Stimulated activated naive CD8-positive, alpha-beta T cell treated with anti-CD3 and anti-CD28 coated beads, Interleukin-15, Interleukin-2, amounts not matched to agents 100 U/mL and 50 U/mL, for 24 hours (primary cell): ENCODE data around the gene GRM5.
"Not testable (repeated sequence)": the region's sequence is repeated elsewhere in the genome, so short reads cannot be mapped to it uniquely, and the experiment has no call there.

Experiments
- ATAC-seq: fragments of 150-1000 bp; cut with Tn5 transposase; one replicate; pipeline ENCODE4 v1.10.0; 2021
- DNase-seq: peaks from one replicate; pipeline ENCODE4 v3.0.0; 2021

Gene GRM5

DNA sequence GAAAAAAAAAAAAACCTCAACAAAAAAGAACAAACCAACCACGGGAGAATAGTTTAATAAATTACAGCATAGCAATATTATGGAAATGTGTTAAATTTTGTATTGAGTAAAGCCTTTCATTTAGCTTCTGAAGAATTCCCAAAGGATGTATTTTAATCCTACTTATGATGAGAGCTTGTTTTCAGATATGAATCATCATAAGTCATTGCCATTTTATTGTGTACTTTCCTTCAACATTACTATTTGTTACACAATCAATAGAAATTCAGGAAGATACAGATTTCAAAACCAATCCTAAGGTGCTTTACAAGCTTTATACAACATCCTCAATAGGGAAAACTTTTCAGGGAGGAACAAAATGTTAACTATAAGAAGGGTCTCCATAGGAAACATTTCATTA lies 527.7 kb downstream of the GRM5 start:
- DNase-seq = no peak
- no peak for ATAC-seq

GRCh38 chr11:88537613-88538012 lies 528.2 kb downstream of the GRM5 start:
- no peak for ATAC-seq
- DNase-seq = no peak

GRCh38 chr11:88536616-88537265 lies 529.0 kb downstream of the GRM5 start:
- DNase-seq = no peak
- ATAC-seq = no peak

DNA sequence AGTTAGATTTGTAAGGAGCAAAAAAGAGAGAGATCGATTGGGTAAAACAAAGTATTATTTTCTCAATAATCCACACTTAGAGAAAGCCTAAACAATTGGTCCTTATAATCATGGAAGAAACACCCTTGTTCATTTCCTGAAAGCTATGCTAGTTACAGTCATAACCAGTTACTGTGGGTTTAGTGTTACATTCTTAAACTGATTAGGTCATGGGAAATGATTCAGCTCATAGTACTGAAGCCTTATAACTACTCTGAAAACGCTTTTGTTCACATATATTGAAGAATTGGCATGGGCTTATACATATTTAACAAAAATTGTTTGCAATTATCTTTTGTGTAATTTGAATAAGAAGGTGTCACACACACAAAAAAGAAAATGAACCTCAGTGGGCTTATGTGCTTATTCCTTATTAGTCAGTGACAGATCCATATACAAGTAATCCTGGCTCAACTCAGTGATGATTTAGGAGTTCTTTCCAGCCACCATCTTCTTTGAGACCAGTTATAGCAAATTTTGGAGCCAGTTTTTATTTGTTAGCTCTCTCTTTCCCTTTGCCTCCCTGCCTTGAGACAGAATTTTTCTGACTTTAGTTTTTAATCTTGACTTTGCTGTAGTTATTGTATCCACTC lies 529.8 kb downstream of the GRM5 start:
- peak; percentile 92 for ATAC-seq
- no peak for DNase-seq

GRCh38 chr11:88535266-88535665 lies 530.5 kb downstream of the GRM5 start:
- ATAC-seq (no peak), DNase-seq (no peak)

- ATAC-seq = not testable (repeated sequence)
Measured at GRCh38 chr11:88534706-88535105, 531.1 kb downstream of the GRM5 start.

DNA sequence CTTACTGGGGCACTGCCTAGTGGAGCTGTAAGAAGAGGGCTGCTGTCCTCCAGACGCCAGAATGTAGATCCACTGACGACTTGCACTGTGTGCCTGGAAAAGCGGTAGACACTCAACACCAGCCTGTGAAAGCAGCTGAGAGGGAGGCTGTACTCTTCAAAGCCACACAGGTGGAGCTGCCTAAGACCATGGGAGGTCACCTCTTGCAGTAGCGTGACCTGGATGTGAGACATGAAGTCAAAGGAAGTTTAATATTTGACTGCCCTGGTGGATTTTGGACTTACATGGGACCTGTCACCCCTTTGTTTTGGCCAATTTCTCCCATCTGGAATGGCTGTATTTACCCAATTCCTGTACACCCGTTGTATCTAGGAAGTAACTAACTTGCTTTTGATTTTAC lies 531.6 kb downstream of the GRM5 start:
- no peak for ATAC-seq
- DNase-seq = no peak

More at GRCh38 chr11:88534706-88535105, 531.1 kb downstream of the GRM5 start:
- not testable (repeated sequence) for DNase-seq

- no peak for ATAC-seq
Measured at GRCh38 chr11:88533001-88533400, 532.8 kb downstream of the GRM5 start.

DNA sequence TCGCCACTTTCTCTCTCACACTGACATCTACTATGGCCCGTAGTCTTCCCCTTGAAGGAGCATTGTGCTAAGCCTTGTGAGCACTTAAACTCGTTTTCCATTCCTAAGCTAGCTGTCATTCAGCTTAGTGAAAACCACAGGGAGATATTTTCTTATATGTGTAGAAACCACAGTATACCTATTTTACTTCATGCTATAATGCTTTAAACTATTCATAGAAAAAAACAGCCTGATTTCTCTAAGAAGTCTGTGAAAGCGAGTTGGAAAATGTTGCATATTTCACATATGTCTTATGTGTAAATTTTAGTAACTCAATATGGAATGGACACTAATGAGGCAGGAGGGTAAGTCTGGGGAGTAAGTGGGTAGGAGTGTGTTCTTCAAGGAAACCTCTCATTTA lies 534.0 kb downstream of the GRM5 start:
- ATAC-seq (peak; percentile 29), DNase-seq (no peak)

More at GRCh38 chr11:88533001-88533400, 532.8 kb downstream of the GRM5 start:
- DNase-seq = no peak

DNA sequence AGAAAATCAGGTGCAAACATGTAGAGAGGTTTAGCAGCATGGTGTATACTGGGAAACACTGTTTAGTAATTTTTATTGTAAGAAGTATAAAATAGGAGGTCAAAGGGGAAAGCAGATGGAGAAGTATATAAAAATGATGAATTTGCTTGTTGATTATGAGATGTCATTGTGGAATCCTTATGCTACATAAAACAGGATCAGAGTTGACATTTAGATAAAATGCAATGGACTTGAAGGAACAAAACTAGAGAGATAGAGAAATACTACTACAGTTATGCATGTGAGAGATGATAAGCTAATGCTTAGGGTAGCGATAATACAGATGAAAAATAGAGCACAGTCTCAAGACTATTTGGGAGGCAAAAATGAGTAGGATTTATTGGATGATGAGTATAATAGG lies 536.4 kb downstream of the GRM5 start:
- DNase-seq (no peak), ATAC-seq (no peak)

GRCh38 chr11:88523386-88524071 lies 542.3 kb downstream of the GRM5 start:
- no peak for DNase-seq
- ATAC-seq = no peak

GRCh38 chr11:88522624-88523385 lies 543.0 kb downstream of the GRM5 start:
- ATAC-seq (no peak), DNase-seq (no peak)

- ATAC-seq (no peak), DNase-seq (no peak)
Measured at GRCh38 chr11:88521799-88522201, 544.0 kb downstream of the GRM5 start.

DNA sequence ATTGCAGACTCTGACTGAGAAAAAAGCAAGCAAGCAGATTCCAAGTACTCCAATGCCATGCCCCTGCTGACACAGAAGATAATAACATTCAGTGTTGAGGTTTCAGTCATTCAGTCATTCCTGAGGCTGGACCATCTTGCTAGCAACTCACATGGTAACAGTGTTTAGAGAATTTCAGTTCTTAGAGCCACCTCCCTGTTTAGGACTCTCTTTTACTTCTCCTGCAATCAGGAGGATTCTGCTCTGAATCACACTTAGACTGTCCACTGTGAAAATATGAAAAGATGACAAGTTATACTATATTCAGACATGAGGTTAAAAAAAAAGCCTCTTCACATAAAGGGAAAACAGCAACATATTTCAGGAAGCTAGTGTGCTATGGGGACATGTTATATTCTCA lies 544.4 kb downstream of the GRM5 start:
- ATAC-seq = no peak
- DNase-seq = no peak

GRCh38 chr11:88520391-88520790 lies 545.4 kb downstream of the GRM5 start:
- ATAC-seq (no peak), DNase-seq (no peak)

DNA sequence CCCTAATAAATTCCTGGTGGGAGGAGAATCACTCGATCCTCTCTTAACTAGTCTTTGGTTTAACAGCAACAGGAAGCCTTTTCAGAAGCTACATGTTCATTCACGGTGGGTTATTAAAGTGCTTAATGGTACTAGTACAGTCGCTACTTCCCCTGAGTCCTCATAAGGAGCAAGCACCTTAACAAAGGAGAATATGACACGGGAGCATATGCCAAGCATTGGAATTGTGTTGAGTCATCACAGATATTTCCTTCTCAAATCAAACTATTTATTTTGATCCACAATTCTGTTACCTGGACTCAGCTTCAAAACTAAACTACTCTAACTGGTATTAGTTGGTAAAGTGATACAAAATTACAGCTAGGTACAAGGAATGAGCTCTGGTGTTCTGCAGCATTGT lies 550.8 kb downstream of the GRM5 start:
- no peak for DNase-seq
- no peak for ATAC-seq

- ATAC-seq = no peak
- no peak for DNase-seq
Measured at GRCh38 chr11:88511006-88511405, 554.8 kb downstream of the GRM5 start.

DNA sequence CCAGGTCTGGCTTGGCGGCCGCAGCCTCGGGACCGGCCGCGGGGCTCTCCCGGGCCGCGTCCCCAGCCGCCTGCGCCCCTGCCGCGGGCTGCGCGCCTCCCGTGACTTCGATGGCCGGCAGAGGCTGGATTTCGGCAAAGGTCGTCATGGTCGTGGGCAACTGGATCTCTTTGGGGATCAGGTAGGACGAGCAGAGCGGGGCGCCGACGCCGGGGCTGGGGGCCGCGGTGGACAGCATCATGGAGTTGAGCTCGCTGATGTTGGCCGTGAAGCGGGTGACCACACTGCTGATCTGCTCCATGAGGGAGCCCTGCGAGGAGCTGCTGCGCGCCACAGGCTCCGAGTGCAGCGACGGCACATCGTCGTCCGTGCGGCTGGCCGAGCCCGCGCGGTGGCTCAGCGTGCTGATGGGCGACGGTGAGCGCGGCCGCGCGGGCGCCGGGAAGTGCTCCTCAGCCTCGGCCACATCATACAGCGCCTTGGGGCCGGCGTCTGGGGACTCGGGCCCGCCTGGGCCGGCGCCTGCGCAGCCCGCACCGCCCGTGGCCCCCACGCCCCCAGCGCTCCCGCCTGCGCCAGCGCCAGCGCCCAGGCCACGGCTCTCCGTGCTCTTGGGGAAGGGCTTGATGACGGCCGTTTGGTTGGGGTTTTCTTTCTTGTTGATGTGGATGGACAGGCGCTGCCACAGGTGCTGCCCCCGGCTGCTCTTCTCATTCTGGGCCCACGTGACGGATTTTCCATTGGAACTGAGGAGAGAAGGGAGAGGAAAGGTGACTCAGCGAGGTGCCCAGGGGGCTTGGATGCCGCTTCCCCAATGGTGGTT lies 556.8 kb downstream of the GRM5 start:
- DNase-seq = peak; percentile 41
- peak; percentile 76 for ATAC-seq

- ATAC-seq (no peak), DNase-seq (peak; percentile 6)
Measured at GRCh38 chr11:88508418-88508758, 557.4 kb downstream of the GRM5 start.

GRCh38 chr11:88507771-88508417 lies 557.9 kb downstream of the GRM5 start:
- DNase-seq (no peak), ATAC-seq (no peak)

- ATAC-seq (no peak), DNase-seq (no peak)
Measured at GRCh38 chr11:88501541-88501940, 564.2 kb downstream of the GRM5 start.
